B cell (primary cell): ENCODE data around the gene DEFB126. TPM values are rescaled to one million over a fixed set of nuclear protein-coding genes. Genes with fewer than 3 reads are reported as not detected.
"Not testable (repeated sequence)": the region's sequence is repeated elsewhere in the genome, so short reads cannot be mapped to it uniquely, and the experiment has no call there.

Experiments used
- ATAC-seq: fragments of 200-7000 bp; cut with Tn5 transposase; one replicate; pipeline ENCODE4 v1.10.0; 2021; ENCODE audit warnings: low read depth, mild to moderate bottlenecking, moderate number of reproducible peaks, moderate library complexity
- CTCF ChIA-PET: fragments of 350-600 bp; sonication (Branson Sonifier 250); formaldehyde crosslinking; loops from one replicate; lab custom pipeline; 2021; ENCODE audit warnings: antibody characterized with exemption, inconsistent platforms; lab: Charles Lee
- POLR2A ChIA-PET: fragments of 350-600 bp; sonication (Branson Sonifier 250); formaldehyde crosslinking; loops from one replicate; lab custom pipeline; 2021; ENCODE audit warnings: antibody characterized with exemption; lab: Charles Lee
- DNase-seq: peaks from one replicate; pipeline ENCODE4 v3.0.0; 2013
- H2AFZ ChIP-seq: 2 replicates; pipeline ENCODE4 v1.6.1; 2012; ENCODE audit warnings: mild to moderate bottlenecking, low read depth, low read length; ENCODE audit not compliant: insufficient read depth, poor library complexity, severe bottlenecking
- H3K27ac ChIP-seq, 2 donors: 1 replicate in 1 of 2; 2 replicates in 1 of 2; pipeline ENCODE4 v1.5.1; 2012 to 2013; ENCODE audit warnings: low read length in 2 of 2, mild to moderate bottlenecking in 2 of 2, moderate library complexity in 1 of 2
- H3K27me3 ChIP-seq, 4 experiments: fragments of 200-600 bp in 1 of 4; sonication (generic) in 1 of 4; replicated peaks in 1 of 4; 1 replicate in 2 of 4; 2 replicates in 2 of 4; pipeline versions ENCODE4 v1.6.1 to v1.7.0; 2013 to 2016; ENCODE audit warnings: low read length in 3 of 4, mild to moderate bottlenecking in 2 of 4, mixed read lengths in 1 of 4, moderate library complexity in 1 of 4; ENCODE audit not compliant: insufficient read depth in 4 of 4, control insufficient read depth in 3 of 4; ENCODE audit errors: control extremely low read depth in 1 of 4
- H3K36me3 ChIP-seq, 2 experiments: replicated peaks in 1 of 2; 1 replicate in 1 of 2; 2 replicates in 1 of 2; pipeline versions ENCODE4 v1.6.1 to v1.7.1; 2013; ENCODE audit warnings: low read length in 1 of 2; ENCODE audit not compliant: insufficient read depth in 2 of 2, control insufficient read depth in 1 of 2; ENCODE audit errors: control extremely low read depth in 1 of 2, extremely low read depth in 1 of 2
- H3K4me1 ChIP-seq, 2 donors: fragments of 200-600 bp in 1 of 2; sonication (generic) in 1 of 2; 1 replicate in 1 of 2; 2 replicates in 1 of 2; pipeline versions ENCODE4 v1.5.1 to v1.6.1; 2013 to 2017; ENCODE audit warnings: low read length in 2 of 2; ENCODE audit not compliant: control insufficient read depth in 2 of 2, insufficient read depth in 2 of 2
- H3K4me2 ChIP-seq: replicated peaks from 2 replicates; pipeline ENCODE3; 2012; ENCODE audit warnings: mild to moderate bottlenecking, low read depth, low read length; ENCODE audit not compliant: poor library complexity, severe bottlenecking
- H3K4me3 ChIP-seq, 5 experiments: fragments of 200-600 bp in 1 of 5; sonication (generic) in 1 of 5; 1 replicate in 3 of 5; 2 replicates in 2 of 5; pipeline versions ENCODE4 v1.5.1 to v1.7.0; 2011 to 2016; ENCODE audit warnings: low read length in 4 of 5, mild to moderate bottlenecking in 4 of 5, low read depth in 2 of 5, control low read depth in 1 of 5, moderate library complexity in 1 of 5; ENCODE audit not compliant: insufficient read depth in 1 of 5; ENCODE audit errors: control extremely low read depth in 1 of 5, extremely low read depth in 1 of 5
- H3K79me2 ChIP-seq: fragments of 200-600 bp; sonication (generic); one replicate; pipeline ENCODE4 v1.6.0; 2016; ENCODE audit warnings: low read length; ENCODE audit not compliant: control insufficient read depth, insufficient read depth
- H3K9ac ChIP-seq: fragments of 200-600 bp; sonication (generic); 2 replicates; pipeline ENCODE4 v1.6.1; 2017; ENCODE audit warnings: mild to moderate bottlenecking, low read length, moderate library complexity
- H3K9me3 ChIP-seq, 3 donors: one replicate each; pipeline versions ENCODE4 v1.6.1 to v1.7.1; 2013; ENCODE audit warnings: low read length in 2 of 3; ENCODE audit not compliant: control insufficient read depth in 2 of 3, insufficient read depth in 1 of 3; ENCODE audit errors: control extremely low read depth in 1 of 3
- H4K20me1 ChIP-seq: 2 replicates; pipeline ENCODE4 v1.6.0; 2012; ENCODE audit warnings: mild to moderate bottlenecking, low read length; ENCODE audit not compliant: insufficient read depth, control insufficient read depth, poor library complexity, severe bottlenecking
- H3K27ac Mint-ChIP-seq: one replicate; pipeline ENCODE4 v1.8.0; 2021; ENCODE audit warnings: mixed read lengths
- H3K27me3 Mint-ChIP-seq: one replicate; pipeline ENCODE4 v1.8.0; 2021; ENCODE audit warnings: mixed read lengths
- H3K4me1 Mint-ChIP-seq: one replicate; pipeline ENCODE4 v1.8.0; 2021; ENCODE audit warnings: mixed read lengths
- H3K4me3 Mint-ChIP-seq: one replicate; pipeline ENCODE4 v1.8.0; 2021; ENCODE audit warnings: mixed read lengths
- H3K9me3 Mint-ChIP-seq: one replicate; pipeline ENCODE4 v1.8.0; 2022; ENCODE audit warnings: mixed read lengths; ENCODE audit not compliant: insufficient read depth
- CTCF ChIP-seq: fragments of 200-600 bp; IDR thresholded peaks from one replicate; pipeline ENCODE4 v1.8.0; 2022; ENCODE audit warnings: antibody characterized with exemption, mild to moderate bottlenecking
- EZH2 ChIP-seq: IDR thresholded peaks from 2 replicates; pipeline ENCODE4 v1.6.1; 2012; ENCODE audit warnings: borderline replicate concordance, low read depth, mild to moderate bottlenecking, moderate library complexity, low read length; ENCODE audit not compliant: insufficient read depth, poor library complexity, severe bottlenecking
- WGBS: methylation state at CpG from one replicate; pipeline ENCODE4 v1.1.5; 2013; ENCODE audit warnings: missing lambda C conversion rate; ENCODE audit not compliant: insufficient coverage; 5-methylcytosine and 5-hydroxymethylcytosine counted together
- intact Hi-C: fragments of 100-400 bp; cut with micrococcal nuclease; formaldehyde crosslinking; loops from one replicate; pipeline ENCODE4 v1.10.0; 2022
- polyA plus RNA-seq: library from polyadenylated mRNA; depleted of rRNA; stranded (reverse); fragments of >200 nt; gene quantifications from 2 replicates; pipeline ENCODE4 v1.2.3, GENCODE V29; 2012
- total RNA-seq, 2 donors: library from RNA; stranded (reverse); fragments of 120-200 nt in 1 of 2; gene quantifications; 1 replicate in 1 of 2; 2 replicates in 1 of 2; pipeline versions ENCODE4 v1.2.3 to v1.2.4, GENCODE V29; 2013 to 2022

The DEFB126 gene
- total and polyA plus RNA-seq, 2 donors (not counting 1 experiment from before 2014, with no cell fraction given) = not detected

GRCh38 chr20:129786-130323 is 12.5 kb upstream of the DEFB126 start:
- H2AFZ ChIP-seq, ATAC-seq, H4K20me1 ChIP-seq, H3K79me2 ChIP-seq, H3K9me3 Mint-ChIP-seq, H3K4me1 Mint-ChIP-seq, H3K4me2 ChIP-seq, H3K4me1 ChIP-seq, H3K4me3 ChIP-seq, intact Hi-C loops, DNase-seq, H3K4me3 Mint-ChIP-seq, H3K27me3 ChIP-seq, H3K9ac ChIP-seq, H3K36me3 ChIP-seq, CTCF ChIA-PET, H3K27ac Mint-ChIP-seq, H3K9me3 ChIP-seq, H3K27ac ChIP-seq, POLR2A ChIA-PET: not testable (repeated sequence)
- WGBS = 96% methylated on average over 19 of the region's 28 CpGs
- peaks cover 20% of the 10 kb centered on the region for H3K27me3 Mint-ChIP-seq

GRCh38 chr20:137668-138490 is 4.5 kb upstream of the DEFB126 start:
- H2AFZ ChIP-seq = no peak overlapping the region
- WGBS = 95% methylated on average over 10 of the region's 11 CpGs
- no peak overlapping the region for H3K27ac ChIP-seq
- no peaks in the 10 kb centered on the region for H3K36me3 ChIP-seq
- no peak overlapping the region for H3K27ac Mint-ChIP-seq
- H3K4me1 Mint-ChIP-seq = no peaks in the 10 kb centered on the region
- no peak overlapping the region for H3K4me3 Mint-ChIP-seq
- no peaks in the 10 kb centered on the region for H3K79me2 ChIP-seq
- H4K20me1 ChIP-seq = no peaks in the 10 kb centered on the region
- peaks cover 0 to 7% (median 0%) of the 10 kb centered on the region in 3 donors for H3K9me3 ChIP-seq
- DNase-seq (no peak), ATAC-seq (no peak)
- intact Hi-C loops = no loop called here
- CTCF ChIA-PET = interaction anchor here (1.2 kb wide), 1 partner anchor 17 kb away, joined by 3 read pairs; no protein-coding TSS in a partner anchor
- H3K4me3 ChIP-seq = no peak overlapping the region
- no peaks in the 10 kb centered on the region for H3K4me1 ChIP-seq
- H3K27me3 ChIP-seq = peaks cover 0 to 10% (median 4%) of the 10 kb centered on the region in 4 experiments
- no peak overlapping the region for H3K4me2 ChIP-seq
- H3K9me3 Mint-ChIP-seq = peaks cover 1% of the 10 kb centered on the region
- H3K9ac ChIP-seq = no peak overlapping the region
- TF ChIP-seq CTCF (peak; percentile 22), EZH2 (no peak)
- peaks cover 34% of the 10 kb centered on the region for H3K27me3 Mint-ChIP-seq
- POLR2A ChIA-PET = no interaction called here
